Activated CD4-positive, alpha-beta T cell treated with anti-CD3 and anti-CD28 coated beads, Interleukin-2, amount 10 ng/mL, durations not matched to agents 24 days and 14 days (primary cell): Measurements from ENCODE around the gene CR1. TPM values are rescaled to one million over a fixed set of nuclear protein-coding genes. Genes with fewer than 3 reads are reported as not detected.
"Not testable (repeated sequence)": the region's sequence is repeated elsewhere in the genome, so short reads cannot be mapped to it uniquely, and the experiment has no call there.

ENCODE experiments used
- DNase-seq: peaks from one replicate; pipeline ENCODE4 v3.0.0; 2022
- H3K27ac Mint-ChIP-seq: one replicate; pipeline ENCODE4 v1.8.0; 2022; ENCODE audit warnings: mild to moderate bottlenecking, mixed read lengths
- H3K27me3 Mint-ChIP-seq: one replicate; pipeline ENCODE4 v1.8.0; 2022; ENCODE audit warnings: mixed read lengths
- H3K36me3 Mint-ChIP-seq: one replicate; pipeline ENCODE4 v1.8.0; 2022; ENCODE audit warnings: low read depth, mild to moderate bottlenecking, mixed read lengths
- H3K4me1 Mint-ChIP-seq: one replicate; pipeline ENCODE4 v1.8.0; 2021; ENCODE audit warnings: mixed read lengths
- H3K4me3 Mint-ChIP-seq: one replicate; pipeline ENCODE4 v1.8.0; 2022; ENCODE audit warnings: mild to moderate bottlenecking, moderate library complexity, mixed read lengths
- H3K9me3 Mint-ChIP-seq: one replicate; pipeline ENCODE4 v1.8.0; 2021; ENCODE audit warnings: mixed read lengths
- intact Hi-C: fragments of 100-400 bp; cut with micrococcal nuclease; formaldehyde crosslinking; loops from one replicate; pipeline ENCODE4 v1.15.1; 2023
- total RNA-seq: library from RNA; stranded (reverse); gene quantifications from 2 replicates; pipeline ENCODE4 v1.2.3, GENCODE V29; 2022

The CR1 gene
- total RNA-seq, 1 donor from 2014 or later: not detected

DNA sequence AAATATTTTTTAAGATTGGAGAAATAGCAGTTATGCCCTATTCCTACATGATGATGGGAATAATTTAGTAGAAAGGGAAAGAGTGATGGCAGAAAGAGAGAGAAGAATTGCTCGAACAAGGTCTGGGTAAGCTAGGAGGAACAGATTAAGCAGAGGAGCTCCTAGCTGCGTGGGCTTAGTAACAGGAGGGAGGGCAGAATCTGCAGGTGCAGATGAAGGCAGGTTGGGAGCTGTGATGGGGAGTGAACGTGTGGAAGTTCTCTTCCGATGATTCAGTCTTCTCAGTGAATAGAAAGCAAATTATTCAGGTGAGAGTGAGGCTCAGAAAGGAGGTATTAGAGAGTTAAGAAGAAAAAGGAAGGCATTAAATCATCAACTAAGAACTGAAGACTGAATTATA, 8.3 kb upstream of the CR1 start:
- no peak for DNase-seq
- no peak overlapping the region for H3K4me3 Mint-ChIP-seq
- H3K9me3 Mint-ChIP-seq: no peaks in the 10 kb centered on the region
- peaks cover 19% of the 10 kb centered on the region for H3K27me3 Mint-ChIP-seq
- intact Hi-C loops: no loop called here
- H3K4me1 Mint-ChIP-seq: no peaks in the 10 kb centered on the region
- H3K27ac Mint-ChIP-seq: no peak overlapping the region
- H3K36me3 Mint-ChIP-seq: no peaks in the 10 kb centered on the region

DNA sequence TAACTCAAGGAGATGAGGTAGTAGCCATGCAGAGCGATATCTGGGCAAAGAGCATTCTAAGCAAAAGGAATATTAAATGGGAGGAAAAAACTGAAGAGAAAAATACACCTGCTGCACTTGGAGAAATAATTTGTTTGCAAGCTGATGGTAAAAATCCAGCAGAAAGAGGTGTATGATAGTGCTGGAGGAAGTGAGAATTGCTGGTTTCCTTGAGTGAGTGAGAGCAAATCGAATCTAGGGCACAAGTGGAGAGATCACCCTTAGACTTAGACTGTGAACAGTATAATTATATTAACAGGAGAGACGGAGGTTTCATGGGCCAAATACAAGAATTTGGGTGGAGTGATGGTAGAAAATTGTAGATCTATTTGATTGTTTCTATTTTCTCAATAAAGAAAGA, 2.7 kb upstream of the CR1 start:
- Mint-ChIP-seq H3K4me3 (no peak overlapping the region), H3K4me1 (peaks cover 10% of the 10 kb centered on the region), H3K27ac (no peak overlapping the region), H3K36me3 (no peaks in the 10 kb centered on the region), H3K9me3 (no peaks in the 10 kb centered on the region), H3K27me3 (peaks cover 28% of the 10 kb centered on the region)
- intact Hi-C loops: no loop called here
- DNase-seq: no peak

DNA sequence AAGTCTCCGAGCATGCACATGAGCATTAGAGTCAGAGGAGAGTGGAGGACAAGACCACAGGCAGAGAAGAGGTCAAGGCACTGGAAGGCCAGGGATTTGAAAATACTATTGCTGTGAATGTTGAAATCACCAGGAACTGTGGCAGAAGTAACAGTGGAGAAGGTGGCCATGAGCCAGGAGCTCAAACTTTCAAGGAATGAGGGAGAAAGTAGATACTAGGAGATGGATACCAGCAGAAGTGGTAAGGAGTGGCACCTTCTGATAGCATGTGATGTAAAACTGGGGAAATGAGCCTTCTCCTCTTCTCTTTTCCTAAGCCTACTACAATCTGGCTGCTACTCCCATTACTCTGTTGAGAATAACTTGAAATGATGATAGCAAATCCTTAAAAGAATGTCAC, 1.8 kb upstream of the CR1 start:
- peaks cover 10% of the 10 kb centered on the region for H3K4me1 Mint-ChIP-seq
- no peak overlapping the region for H3K27ac Mint-ChIP-seq
- intact Hi-C loops: no loop called here
- H3K4me3 Mint-ChIP-seq: no peak overlapping the region
- no peak for DNase-seq
- peaks cover 30% of the 10 kb centered on the region for H3K27me3 Mint-ChIP-seq
- no peaks in the 10 kb centered on the region for H3K9me3 Mint-ChIP-seq
- H3K36me3 Mint-ChIP-seq: no peaks in the 10 kb centered on the region

DNA sequence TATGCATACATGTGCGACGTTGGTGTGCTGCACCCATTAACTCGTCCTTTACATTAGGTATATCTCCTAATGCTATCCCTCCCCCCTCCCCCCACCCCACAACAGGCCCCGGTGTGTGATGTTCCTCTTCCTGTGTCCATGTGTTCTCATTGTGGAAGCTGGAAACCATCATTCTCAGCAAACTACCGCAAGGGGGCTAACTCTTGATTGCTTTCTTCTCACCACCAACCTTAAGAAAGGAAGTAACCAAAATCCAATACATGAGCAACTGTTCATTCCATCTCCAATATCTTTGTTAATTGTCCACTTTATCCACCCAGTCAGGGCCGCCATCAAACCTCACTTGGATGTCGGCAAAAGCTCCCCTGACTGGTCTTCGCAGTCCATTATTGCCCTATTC, 676 bp upstream of the CR1 start:
- H3K4me3 Mint-ChIP-seq, H3K9me3 Mint-ChIP-seq, DNase-seq, H3K36me3 Mint-ChIP-seq, H3K27ac Mint-ChIP-seq: not testable (repeated sequence)
- H3K27me3 Mint-ChIP-seq: peaks cover 28% of the 10 kb centered on the region
- intact Hi-C loops: loop anchor here (5.0 kb wide), 3 partner anchors 38 to 508 kb away; no protein-coding TSS in a partner anchor
- peaks cover 12% of the 10 kb centered on the region for H3K4me1 Mint-ChIP-seq

DNA sequence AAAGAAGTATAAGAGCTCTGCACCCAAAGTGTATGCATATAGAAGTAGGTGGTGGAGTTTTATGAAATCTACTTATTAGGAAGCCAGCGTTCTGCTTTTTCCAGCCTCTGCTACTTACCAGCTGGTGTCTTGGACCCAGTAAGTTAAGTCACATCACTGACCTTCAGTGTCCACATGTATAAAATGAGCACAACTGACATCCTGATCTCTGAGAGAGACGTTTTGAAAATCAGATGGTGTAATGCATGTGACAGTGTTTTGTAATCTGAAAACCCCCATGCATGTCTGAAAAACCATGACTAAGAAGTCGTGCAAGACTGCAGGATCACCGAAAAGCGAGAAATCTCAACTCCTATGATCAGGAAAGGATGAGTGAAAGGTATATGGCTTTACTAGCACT, 2.0 kb downstream of the CR1 start:
- DNase-seq: peak; percentile 48
- Mint-ChIP-seq H3K36me3 (no peaks in the 10 kb centered on the region), H3K27me3 (peaks cover 41% of the 10 kb centered on the region), H3K4me1 (peaks cover 13% of the 10 kb centered on the region), H3K9me3 (no peaks in the 10 kb centered on the region), H3K4me3 (no peak overlapping the region), H3K27ac (no peak overlapping the region)
- intact Hi-C loops: loop anchor here (2.0 to 5.0 kb wide), 4 partner anchors 41 to 511 kb away; no protein-coding TSS in a partner anchor

DNA sequence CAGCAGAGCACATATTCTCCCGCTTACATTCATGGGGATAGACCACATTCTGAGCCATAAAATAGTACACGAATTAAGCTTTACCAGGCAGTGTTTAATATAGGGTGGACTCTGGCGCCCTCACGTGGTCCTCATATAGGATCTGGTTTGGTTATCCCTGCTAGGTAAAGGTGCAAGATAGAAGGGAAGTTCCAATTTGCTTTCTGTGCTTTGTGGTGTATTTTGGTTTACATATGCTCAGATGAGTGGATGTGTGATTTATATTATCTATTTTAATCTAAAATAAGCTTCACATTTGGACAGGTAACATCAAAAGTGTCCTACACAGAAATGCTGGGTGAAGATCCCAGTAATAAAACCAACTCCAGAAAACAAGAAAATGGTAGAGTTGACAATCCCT, 3.6 kb downstream of the CR1 start:
- Mint-ChIP-seq H3K4me1 (peaks cover 13% of the 10 kb centered on the region), H3K27me3 (peaks cover 52% of the 10 kb centered on the region), H3K36me3 (no peaks in the 10 kb centered on the region), H3K27ac (peak overlapping the region; percentile 39), H3K9me3 (no peaks in the 10 kb centered on the region), H3K4me3 (no peak overlapping the region)
- peak; percentile 87 for DNase-seq
- intact Hi-C loops: loop anchor here (1.0 to 5.0 kb wide), 8 partner anchors 42 to 512 kb away; partner anchors contain the start of gene CD55

DNA sequence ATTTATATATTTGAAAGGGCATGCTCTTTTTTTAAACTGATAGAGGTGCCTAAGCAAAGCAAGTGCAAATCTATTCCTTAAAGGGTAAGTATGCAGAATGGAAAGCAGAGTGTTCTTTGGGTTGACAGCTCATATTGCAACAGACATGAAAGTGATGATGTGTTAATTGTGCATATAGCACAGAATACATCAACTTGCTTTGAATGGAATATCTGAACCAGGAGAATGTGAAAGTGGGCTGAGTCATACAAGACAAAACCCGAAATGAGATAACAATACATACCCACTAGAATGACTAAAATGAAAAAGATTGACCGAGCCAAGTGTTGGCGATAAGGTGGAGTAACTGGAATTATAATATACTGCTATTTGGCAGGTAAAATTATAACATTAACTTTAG, 4.3 kb downstream of the CR1 start:
- Mint-ChIP-seq H3K36me3 (no peaks in the 10 kb centered on the region), H3K4me3 (no peak overlapping the region), H3K27ac (no peak overlapping the region), H3K9me3 (no peaks in the 10 kb centered on the region), H3K4me1 (peaks cover 13% of the 10 kb centered on the region), H3K27me3 (peaks cover 53% of the 10 kb centered on the region)
- intact Hi-C loops: loop anchor here (1.0 to 2.0 kb wide), 2 partner anchors 88 to 110 kb away; no protein-coding TSS in a partner anchor
- peak; percentile 48 for DNase-seq

DNA sequence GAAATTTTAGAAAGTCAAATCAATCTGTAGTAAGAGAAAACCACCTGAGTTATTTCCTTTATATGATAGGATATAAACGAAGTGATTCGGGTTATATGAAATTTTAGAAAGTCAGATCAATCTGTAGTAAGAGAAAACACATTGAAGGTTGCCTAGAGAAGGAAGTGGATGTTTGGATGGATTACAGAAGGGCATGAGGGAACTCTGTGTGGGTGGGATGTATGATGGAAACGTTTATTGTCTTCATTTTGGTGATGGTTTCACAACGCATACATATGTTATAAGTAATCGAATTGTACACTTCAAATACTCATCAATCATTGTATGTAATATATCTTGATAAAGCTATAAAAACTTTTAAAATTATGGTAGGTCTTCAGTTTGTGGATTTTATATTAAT, 5.1 kb downstream of the CR1 start:
- intact Hi-C loops: loop anchor here (2.0 kb wide), 1 partner anchor 88 kb away; no protein-coding TSS in a partner anchor
- no peak for DNase-seq
- Mint-ChIP-seq H3K36me3 (no peaks in the 10 kb centered on the region), H3K9me3 (no peaks in the 10 kb centered on the region), H3K4me1 (peaks cover 7% of the 10 kb centered on the region), H3K4me3 (no peak overlapping the region), H3K27me3 (peaks cover 49% of the 10 kb centered on the region), H3K27ac (no peak overlapping the region)

DNA sequence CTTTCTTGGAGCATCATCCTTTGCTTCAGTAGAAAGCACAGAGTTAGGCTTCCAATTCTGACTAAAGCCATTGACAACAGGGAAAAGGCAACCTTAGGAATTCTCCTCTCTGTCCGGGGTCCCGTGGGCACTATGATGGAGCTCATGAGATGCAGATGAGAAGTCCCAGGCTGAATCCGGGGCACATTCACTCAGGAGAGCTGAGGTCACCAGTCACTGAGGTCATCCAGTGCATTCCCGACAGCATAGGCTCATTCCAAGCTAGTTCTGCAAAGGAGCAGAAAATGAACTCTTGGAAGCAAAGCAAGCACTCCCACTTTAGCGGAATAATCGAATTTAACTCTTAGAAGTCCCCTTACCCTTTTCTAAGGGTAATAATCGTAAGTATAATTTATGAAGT, 6.8 kb downstream of the CR1 start:
- no peak for DNase-seq
- H3K27me3 Mint-ChIP-seq: peaks cover 48% of the 10 kb centered on the region
- peaks cover 4% of the 10 kb centered on the region for H3K4me1 Mint-ChIP-seq
- H3K27ac Mint-ChIP-seq: no peak overlapping the region
- intact Hi-C loops: no loop called here
- no peaks in the 10 kb centered on the region for H3K9me3 Mint-ChIP-seq
- no peaks in the 10 kb centered on the region for H3K36me3 Mint-ChIP-seq
- no peak overlapping the region for H3K4me3 Mint-ChIP-seq

DNA sequence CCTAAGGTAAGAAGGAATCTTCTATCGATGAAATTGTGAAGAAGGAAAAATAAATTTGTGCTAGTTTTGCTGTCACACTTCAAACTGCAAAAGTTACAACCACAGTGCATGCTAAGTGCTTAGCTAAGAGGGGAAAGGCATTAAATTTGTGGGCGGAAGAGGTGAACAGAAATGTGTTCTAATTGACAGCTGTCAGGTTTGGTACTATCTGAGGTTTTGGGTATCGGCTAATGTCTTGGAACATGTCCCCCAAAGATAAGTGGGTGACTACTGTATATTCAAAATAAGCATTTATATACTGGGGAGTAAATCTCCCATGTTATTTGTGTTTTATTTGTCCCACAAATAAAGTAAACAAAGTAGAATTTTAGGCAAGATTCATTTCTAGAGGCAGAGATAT, 8.0 kb downstream of the CR1 start:
- Mint-ChIP-seq H3K9me3 (no peaks in the 10 kb centered on the region), H3K4me3 (no peak overlapping the region), H3K36me3 (no peaks in the 10 kb centered on the region), H3K27ac (no peak overlapping the region), H3K4me1 (peaks cover 4% of the 10 kb centered on the region), H3K27me3 (peaks cover 45% of the 10 kb centered on the region)
- DNase-seq: no peak
- intact Hi-C loops: no loop called here

DNA sequence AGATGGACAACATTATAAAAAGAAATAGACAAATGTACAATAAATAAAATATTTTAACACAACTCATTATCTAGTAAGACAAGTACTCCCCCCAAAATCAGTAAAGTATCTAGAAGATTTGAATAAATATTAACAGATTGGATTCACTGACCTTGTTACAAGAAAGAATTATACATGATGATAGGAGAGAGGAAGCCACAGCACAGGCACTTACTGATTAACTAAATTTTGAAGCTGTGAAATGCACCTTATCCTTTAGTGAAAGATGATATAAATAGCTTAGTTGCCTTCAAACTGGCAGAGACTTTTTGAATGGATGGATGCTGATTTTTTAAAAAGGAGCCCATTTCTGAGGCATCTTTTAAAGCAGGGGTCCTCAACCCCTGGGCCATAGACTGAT, 8.5 kb downstream of the CR1 start:
- intact Hi-C loops: no loop called here
- Mint-ChIP-seq H3K4me3 (no peak overlapping the region), H3K27me3 (peaks cover 46% of the 10 kb centered on the region)

DNA sequence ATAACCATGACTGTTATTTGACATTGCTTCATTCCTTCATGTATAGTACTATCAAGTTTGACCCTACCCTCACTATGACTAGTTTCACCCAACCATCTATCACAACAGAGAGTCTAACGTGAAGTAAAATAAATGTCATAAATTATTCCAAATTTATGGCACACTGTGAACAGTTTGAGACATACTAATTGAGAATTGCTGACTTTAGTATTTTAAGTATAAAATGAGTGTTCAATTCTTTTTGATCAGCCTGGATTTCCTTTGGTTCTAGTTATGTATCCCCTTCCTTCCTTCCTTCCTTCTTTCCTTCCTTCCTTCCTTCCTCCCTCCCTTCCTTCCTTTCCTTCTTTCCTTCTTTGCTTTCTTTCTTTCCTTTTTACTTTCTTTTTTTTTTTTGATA, 14.5 kb downstream of the CR1 start:
- no peaks in the 10 kb centered on the region for H3K9me3 Mint-ChIP-seq
- DNase-seq: no peak
- H3K4me1 Mint-ChIP-seq: no peaks in the 10 kb centered on the region
- H3K27me3 Mint-ChIP-seq: peaks cover 39% of the 10 kb centered on the region
- no peak overlapping the region for H3K27ac Mint-ChIP-seq
- no peak overlapping the region for H3K4me3 Mint-ChIP-seq
- H3K36me3 Mint-ChIP-seq: no peaks in the 10 kb centered on the region
- intact Hi-C loops: no loop called here

More for the DNA sequence above, 8.5 kb downstream of the CR1 start:
- DNase-seq: no peak
- Mint-ChIP-seq H3K36me3 (no peaks in the 10 kb centered on the region), H3K9me3 (no peaks in the 10 kb centered on the region), H3K27ac (no peak overlapping the region), H3K4me1 (peaks cover 4% of the 10 kb centered on the region)

DNA sequence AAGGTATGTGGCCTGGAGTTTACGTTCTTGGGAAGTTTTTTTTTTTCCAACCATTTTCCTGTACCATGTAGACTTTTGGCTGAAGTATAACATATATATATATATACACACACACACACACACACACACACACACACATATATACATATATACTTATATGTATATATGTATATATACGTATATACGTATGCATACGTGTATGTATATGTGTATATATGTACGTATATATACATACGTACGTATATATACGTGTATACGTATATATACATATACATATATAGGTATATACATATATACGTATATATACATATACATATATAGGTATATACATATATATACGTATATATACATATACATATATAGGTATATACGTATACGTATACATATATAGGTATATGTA, 18.9 kb downstream of the CR1 start:
- no peak overlapping the region for H3K27ac Mint-ChIP-seq
- DNase-seq: no peak
- no peaks in the 10 kb centered on the region for H3K9me3 Mint-ChIP-seq
- no peaks in the 10 kb centered on the region for H3K36me3 Mint-ChIP-seq
- H3K4me3 Mint-ChIP-seq: no peak overlapping the region
- intact Hi-C loops: no loop called here
- peaks cover 32% of the 10 kb centered on the region for H3K27me3 Mint-ChIP-seq
- no peaks in the 10 kb centered on the region for H3K4me1 Mint-ChIP-seq

DNA sequence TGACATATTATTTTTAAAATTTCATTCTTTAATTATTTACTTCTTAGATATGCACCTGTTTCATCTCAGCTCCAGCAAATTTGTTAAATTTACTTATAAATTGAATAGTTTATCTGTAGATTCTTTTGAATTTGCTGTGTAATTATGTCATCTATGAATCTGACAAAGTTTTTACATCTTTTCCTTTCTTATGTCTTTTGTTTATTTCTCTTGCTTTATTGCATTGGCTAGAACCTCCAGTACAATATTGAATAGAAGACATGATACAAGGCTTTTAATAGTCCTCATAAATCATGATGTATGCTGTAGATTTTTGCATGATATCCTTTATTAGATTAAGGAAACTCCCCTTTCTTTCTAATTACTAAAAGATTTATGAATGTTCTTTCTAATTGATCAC, 20.8 kb downstream of the CR1 start:
- Mint-ChIP-seq H3K4me1 (no peaks in the 10 kb centered on the region), H3K36me3 (no peaks in the 10 kb centered on the region), H3K4me3 (no peak overlapping the region), H3K9me3 (no peaks in the 10 kb centered on the region), H3K27me3 (peaks cover 28% of the 10 kb centered on the region), H3K27ac (no peak overlapping the region)
- DNase-seq: no peak
- intact Hi-C loops: no loop called here

DNA sequence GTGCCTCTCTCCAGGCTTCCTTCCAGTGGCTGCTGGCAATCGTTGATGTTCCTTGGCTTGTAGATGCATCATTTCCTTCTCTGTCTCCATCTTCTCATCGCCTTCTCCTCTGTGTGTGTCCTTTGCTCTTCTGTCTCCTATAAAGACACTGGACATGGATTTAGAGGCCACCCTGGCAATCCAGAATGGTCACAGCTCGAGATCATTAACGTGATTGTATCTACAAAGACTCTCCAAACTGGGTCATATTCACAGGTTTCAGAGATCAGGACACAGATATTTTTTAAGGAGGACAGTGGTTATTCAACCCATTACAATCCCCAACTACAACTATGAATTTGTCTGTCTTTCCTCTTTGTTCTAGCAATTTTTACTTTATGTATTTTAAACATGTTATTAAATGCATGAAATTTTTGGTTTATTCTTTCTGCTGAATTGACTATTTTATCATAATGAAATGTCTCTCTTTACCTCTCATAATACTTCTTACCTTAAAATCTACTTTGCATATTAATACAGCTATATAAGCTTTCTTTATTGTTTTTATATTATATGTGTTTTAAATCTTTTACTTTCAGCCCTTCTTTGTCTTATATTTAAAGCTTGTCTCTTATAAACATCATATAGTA, 22.8 kb downstream of the CR1 start:
- H3K36me3 Mint-ChIP-seq: no peaks in the 10 kb centered on the region
- H3K9me3 Mint-ChIP-seq: no peaks in the 10 kb centered on the region
- no peak for DNase-seq
- no peaks in the 10 kb centered on the region for H3K4me1 Mint-ChIP-seq
- no peak overlapping the region for H3K27ac Mint-ChIP-seq
- no peak overlapping the region for H3K4me3 Mint-ChIP-seq
- intact Hi-C loops: no loop called here
- H3K27me3 Mint-ChIP-seq: peaks cover 19% of the 10 kb centered on the region
